ENCODE data around the gene P2RX7. TPM values are rescaled to one million over a fixed set of nuclear protein-coding genes. Genes with fewer than 3 reads are reported as not detected.

P2RX7 gene
- total and polyA plus RNA-seq, 2 donors (not counting 3 experiments of a cell fraction or from before 2014, with no cell fraction given): 1.3 to 8.1 TPM

GRCh38 chr12:121165316-121165715, 32.6 kb downstream of the P2RX7 start:
- no TSS peak for BruUV-seq (replicated peaks)
- CTCF ChIA-PET: no interaction called here
- TF ChIP-seq POLR2A (IDR thresholded peaks at IDR 0.05; ENCODE audit: low read depth, low read length): no peak
- no peak for TF ChIP-seq MYC (IDR thresholded peaks at IDR 0.05; ENCODE audit: low read depth, low read length)
- TF ChIP-seq POLR2AphosphoS5 (IDR thresholded peaks at IDR 0.05; ENCODE audit: insufficient read depth, low read depth, low read length): no peak
- TF ChIP-seq EZH2 (IDR thresholded peaks at IDR 0.05; ENCODE audit: borderline replicate concordance, low read depth, low read length, severe bottlenecking): no peak
- TF ChIP-seq MAX (IDR thresholded peaks at IDR 0.05; ENCODE audit: insufficient read depth, insufficient read length): no peak
- TF ChIP-seq GATA2 (IDR thresholded peaks at IDR 0.05; ENCODE audit: insufficient read depth, insufficient read length, low read depth, low read length): no peak
- no peak for TF ChIP-seq CTCF (IDR thresholded peaks at IDR 0.05; ENCODE audit: extremely low read depth in 1 of 2, insufficient read depth in 1 of 2, low read depth in 1 of 2, low read length in 2 of 2)
- no peak for TF ChIP-seq JUN (IDR thresholded peaks at IDR 0.05; ENCODE audit: borderline replicate concordance, insufficient read depth, insufficient read length, low read depth)
- TF ChIP-seq FOS (IDR thresholded peaks at IDR 0.05; ENCODE audit: borderline replicate concordance, insufficient read depth, low read length): no peak
- Histone ChIP-seq H2AFZ (ENCODE audit: low read depth, low read length) (no peak overlapping the region), H3K9me1 (replicated peaks; ENCODE audit: control insufficient read depth, extremely low read depth, insufficient read depth, low read length) (no peaks in the 10 kb centered on the region), H3K27me3 (ENCODE audit: control insufficient read depth in 2 of 2, insufficient read depth in 2 of 2, low read length in 2 of 2) (no peaks in the 10 kb centered on the region), H3K4me3 (replicated peaks in 1 of 3; ENCODE audit: insufficient read depth in 1 of 3, low read depth in 1 of 3, low read length in 3 of 3) (no peak overlapping the region), H3K9ac (replicated peaks; ENCODE audit: extremely low read depth, insufficient read depth, low read length) (no peak overlapping the region), H3K9me3 (replicated peaks; ENCODE audit: control insufficient read depth, insufficient read depth, low read length) (no peaks in the 10 kb centered on the region), H4K20me1 (replicated peaks; ENCODE audit: control insufficient read depth, extremely low read depth, insufficient read depth, low read length) (no peaks in the 10 kb centered on the region), H3K79me2 (ENCODE audit: control insufficient read depth, insufficient read depth, low read length) (no peaks in the 10 kb centered on the region), H3K4me2 (ENCODE audit: insufficient read depth, low read length) (no peak overlapping the region), H3K4me1 (ENCODE audit: control insufficient read depth, extremely low read depth, insufficient read depth, low read length) (no peaks in the 10 kb centered on the region), H3K36me3 (ENCODE audit: control insufficient read depth in 2 of 2, extremely low read depth in 1 of 2, insufficient read depth in 2 of 2, low read length in 2 of 2) (no peaks in the 10 kb centered on the region), H3K27ac (ENCODE audit: insufficient read depth, low read depth, low read length) (no peak overlapping the region)
- DNase-seq (ENCODE audit: low read depth, low spot score) (no peak), FAIRE-seq (no peak)
- dilution Hi-C loops (cut with MboI; ENCODE audit: extremely low pct_ligation_motif_present, low sequenced_read_pairs) (no loop called here), intact Hi-C loops (cut with micrococcal nuclease) (no loop called here)
- POLR2A ChIA-PET: no interaction called here

All from endothelial cell of umbilical vein (primary cell).